Activated CD4-positive, alpha-beta T cell treated with anti-CD3 and anti-CD28 coated beads, Interleukin-2, amount 10 ng/mL, durations not matched to agents 24 days and 14 days (primary cell): ENCODE results near the gene CNTNAP5. TPM values are rescaled to one million over a fixed set of nuclear protein-coding genes. Genes with fewer than 3 reads are reported as not detected.

Experiments
- DNase-seq: peaks from one replicate; pipeline ENCODE4 v3.0.0; 2022
- H3K27ac Mint-ChIP-seq: one replicate; pipeline ENCODE4 v1.8.0; 2022; ENCODE audit warnings: mild to moderate bottlenecking, mixed read lengths
- H3K27me3 Mint-ChIP-seq: one replicate; pipeline ENCODE4 v1.8.0; 2022; ENCODE audit warnings: mixed read lengths
- H3K36me3 Mint-ChIP-seq: one replicate; pipeline ENCODE4 v1.8.0; 2022; ENCODE audit warnings: low read depth, mild to moderate bottlenecking, mixed read lengths
- H3K4me1 Mint-ChIP-seq: one replicate; pipeline ENCODE4 v1.8.0; 2021; ENCODE audit warnings: mixed read lengths
- H3K4me3 Mint-ChIP-seq: one replicate; pipeline ENCODE4 v1.8.0; 2022; ENCODE audit warnings: mild to moderate bottlenecking, moderate library complexity, mixed read lengths
- H3K9me3 Mint-ChIP-seq: one replicate; pipeline ENCODE4 v1.8.0; 2021; ENCODE audit warnings: mixed read lengths
- intact Hi-C: fragments of 100-400 bp; cut with micrococcal nuclease; formaldehyde crosslinking; loops from one replicate; pipeline ENCODE4 v1.15.1; 2023
- total RNA-seq: library from RNA; stranded (reverse); gene quantifications from 2 replicates; pipeline ENCODE4 v1.2.3, GENCODE V29; 2022

The CNTNAP5 gene
- total RNA-seq, 1 donor from 2014 or later = not detected

DNA sequence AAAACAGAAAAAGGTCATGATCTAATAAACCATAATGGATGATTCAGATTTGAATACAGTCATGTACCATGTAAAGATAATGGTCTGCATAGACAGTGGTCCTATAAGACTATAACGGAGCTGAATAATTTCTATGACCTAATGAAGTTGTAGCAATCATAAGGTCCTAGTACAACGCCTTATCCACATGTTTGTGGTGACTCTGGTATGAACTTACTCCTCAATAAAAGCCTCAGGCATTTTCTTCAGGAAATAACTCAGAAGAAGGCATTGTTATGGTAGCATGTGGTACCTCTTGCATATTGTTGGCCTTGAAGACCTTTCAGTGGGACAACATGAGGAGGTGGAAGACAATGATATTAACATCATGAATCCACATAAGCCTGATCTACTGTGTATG, 883.3 kb downstream of the CNTNAP5 start:
- DNase-seq = no peak
- Mint-ChIP-seq H3K4me3 (no peak overlapping the region), H3K27me3 (no peaks in the 10 kb centered on the region), H3K36me3 (no peaks in the 10 kb centered on the region), H3K9me3 (no peaks in the 10 kb centered on the region), H3K4me1 (no peaks in the 10 kb centered on the region), H3K27ac (no peak overlapping the region)
- intact Hi-C loops = no loop called here

- Mint-ChIP-seq H3K4me1 (no peaks in the 10 kb centered on the region), H3K27ac (no peak overlapping the region), H3K27me3 (no peaks in the 10 kb centered on the region), H3K4me3 (no peak overlapping the region), H3K36me3 (no peaks in the 10 kb centered on the region), H3K9me3 (no peaks in the 10 kb centered on the region)
- intact Hi-C loops = no loop called here
- DNase-seq = no peak
These were observed 886.5 kb downstream of the CNTNAP5 start for GRCh38 chr2:124911560-124911959.

GRCh38 chr2:124913868-124914267, 888.8 kb downstream of the CNTNAP5 start:
- H3K27me3 Mint-ChIP-seq = no peaks in the 10 kb centered on the region
- DNase-seq = no peak
- H3K4me3 Mint-ChIP-seq = no peak overlapping the region
- H3K27ac Mint-ChIP-seq = no peak overlapping the region
- peaks cover 6% of the 10 kb centered on the region for H3K9me3 Mint-ChIP-seq
- no peaks in the 10 kb centered on the region for H3K36me3 Mint-ChIP-seq
- intact Hi-C loops = no loop called here
- no peaks in the 10 kb centered on the region for H3K4me1 Mint-ChIP-seq

- no peak for DNase-seq
- H3K4me3 Mint-ChIP-seq = no peak overlapping the region
- H3K27me3 Mint-ChIP-seq = no peaks in the 10 kb centered on the region
- intact Hi-C loops = no loop called here
- no peaks in the 10 kb centered on the region for H3K4me1 Mint-ChIP-seq
- no peak overlapping the region for H3K27ac Mint-ChIP-seq
- peaks cover 6% of the 10 kb centered on the region for H3K9me3 Mint-ChIP-seq
- H3K36me3 Mint-ChIP-seq = no peaks in the 10 kb centered on the region
These were observed 890.5 kb downstream of the CNTNAP5 start for GRCh38 chr2:124915567-124915966.

DNA sequence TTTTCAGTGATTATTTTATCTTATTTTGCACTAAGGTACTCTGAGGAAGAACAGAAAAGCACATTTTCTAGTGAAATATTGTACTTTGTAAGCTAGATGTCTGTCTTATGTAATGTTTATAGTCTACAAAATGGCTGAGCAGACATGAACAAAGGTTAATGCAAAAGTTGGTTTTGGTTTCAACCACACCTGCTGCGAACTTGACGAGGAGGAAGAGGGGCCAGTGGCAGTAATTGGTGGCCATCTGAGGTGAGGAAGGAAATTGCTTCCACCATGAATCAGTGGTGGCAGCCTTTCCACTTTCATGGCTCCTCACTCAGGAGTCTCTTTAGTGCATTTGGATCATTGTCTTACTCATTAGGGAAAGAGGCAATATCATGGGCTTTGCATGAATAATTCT, 894.2 kb downstream of the CNTNAP5 start:
- intact Hi-C loops = no loop called here
- no peak overlapping the region for H3K4me3 Mint-ChIP-seq

GRCh38 chr2:124920448-124920847, 895.4 kb downstream of the CNTNAP5 start:
- Mint-ChIP-seq H3K36me3 (no peaks in the 10 kb centered on the region), H3K4me1 (no peaks in the 10 kb centered on the region), H3K9me3 (peaks cover 6% of the 10 kb centered on the region), H3K4me3 (no peak overlapping the region), H3K27ac (no peak overlapping the region), H3K27me3 (no peaks in the 10 kb centered on the region)
- intact Hi-C loops = no loop called here
- DNase-seq = no peak

More for the DNA sequence above, 894.2 kb downstream of the CNTNAP5 start:
- no peak for DNase-seq
- Mint-ChIP-seq H3K27me3 (no peaks in the 10 kb centered on the region), H3K27ac (no peak overlapping the region), H3K9me3 (peaks cover 6% of the 10 kb centered on the region), H3K4me1 (no peaks in the 10 kb centered on the region), H3K36me3 (no peaks in the 10 kb centered on the region)

DNA sequence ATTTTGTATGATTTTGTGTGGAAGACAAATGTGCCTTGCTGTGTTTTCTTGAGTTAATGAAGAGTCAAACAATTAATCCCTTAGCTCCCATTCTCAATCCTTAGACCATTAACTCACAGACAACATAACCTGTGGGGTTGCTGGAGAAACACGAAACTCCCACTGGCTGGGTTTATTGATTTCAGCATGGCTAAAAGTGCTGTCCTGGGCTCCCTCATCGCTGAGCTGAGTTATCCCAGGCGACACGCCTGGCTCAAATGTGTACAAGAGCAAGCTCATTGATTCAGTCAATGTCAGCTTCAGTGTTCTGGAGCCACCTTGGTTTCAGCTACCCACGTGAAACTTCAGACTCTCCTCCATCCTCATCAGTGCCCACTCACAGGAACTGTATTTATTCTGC, 896.1 kb downstream of the CNTNAP5 start:
- H3K4me1 Mint-ChIP-seq = no peaks in the 10 kb centered on the region
- H3K9me3 Mint-ChIP-seq = peaks cover 11% of the 10 kb centered on the region
- H3K36me3 Mint-ChIP-seq = no peaks in the 10 kb centered on the region
- intact Hi-C loops = no loop called here
- no peak for DNase-seq
- H3K27me3 Mint-ChIP-seq = no peaks in the 10 kb centered on the region
- H3K4me3 Mint-ChIP-seq = no peak overlapping the region
- no peak overlapping the region for H3K27ac Mint-ChIP-seq

DNA sequence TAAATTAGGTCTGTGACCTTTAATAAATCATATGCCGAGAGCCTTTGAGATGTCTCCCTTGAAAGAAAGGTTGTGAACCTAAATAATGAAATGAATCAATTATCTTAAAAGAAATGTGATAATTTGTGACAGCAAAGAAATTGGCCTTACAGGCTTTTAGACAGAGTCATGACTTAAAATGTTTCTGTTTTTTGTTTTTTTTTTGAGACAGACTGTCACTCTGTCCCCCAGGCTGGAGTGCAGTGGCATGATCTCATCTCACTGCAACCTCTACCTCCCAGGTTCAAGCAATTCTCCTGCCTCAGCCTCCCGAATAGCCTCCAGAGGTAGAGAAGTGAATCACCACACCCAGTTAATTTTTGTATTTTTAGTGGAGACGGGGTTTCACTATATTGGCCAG, 898.0 kb downstream of the CNTNAP5 start:
- DNase-seq = no peak
- H3K27me3 Mint-ChIP-seq = no peaks in the 10 kb centered on the region
- no peaks in the 10 kb centered on the region for H3K36me3 Mint-ChIP-seq
- intact Hi-C loops = no loop called here
- H3K27ac Mint-ChIP-seq = no peak overlapping the region
- H3K9me3 Mint-ChIP-seq = peaks cover 15% of the 10 kb centered on the region
- H3K4me1 Mint-ChIP-seq = no peaks in the 10 kb centered on the region
- no peak overlapping the region for H3K4me3 Mint-ChIP-seq

GRCh38 chr2:124933883-124934282, 908.8 kb downstream of the CNTNAP5 start:
- intact Hi-C loops = no loop called here
- no peak for DNase-seq
- H3K27me3 Mint-ChIP-seq = no peaks in the 10 kb centered on the region
- peaks cover 9% of the 10 kb centered on the region for H3K9me3 Mint-ChIP-seq
- H3K4me3 Mint-ChIP-seq = no peak overlapping the region
- H3K27ac Mint-ChIP-seq = no peak overlapping the region
- H3K4me1 Mint-ChIP-seq = no peaks in the 10 kb centered on the region
- H3K36me3 Mint-ChIP-seq = no peaks in the 10 kb centered on the region

GRCh38 chr2:124953921-124954320, 928.8 kb downstream of the CNTNAP5 start:
- peaks cover 6% of the 10 kb centered on the region for H3K9me3 Mint-ChIP-seq
- intact Hi-C loops = no loop called here
- H3K4me3 Mint-ChIP-seq = no peak overlapping the region
- H3K4me1 Mint-ChIP-seq = no peaks in the 10 kb centered on the region
- no peaks in the 10 kb centered on the region for H3K27me3 Mint-ChIP-seq
- no peaks in the 10 kb centered on the region for H3K36me3 Mint-ChIP-seq
- no peak for DNase-seq
- no peak overlapping the region for H3K27ac Mint-ChIP-seq

- intact Hi-C loops = no loop called here
- Mint-ChIP-seq H3K4me3 (no peak overlapping the region), H3K27ac (no peak overlapping the region), H3K9me3 (peaks cover 6% of the 10 kb centered on the region), H3K4me1 (no peaks in the 10 kb centered on the region), H3K27me3 (no peaks in the 10 kb centered on the region), H3K36me3 (no peaks in the 10 kb centered on the region)
- DNase-seq = no peak
These were observed 934.5 kb downstream of the CNTNAP5 start for GRCh38 chr2:124959581-124959980.

GRCh38 chr2:124961132-124961531, 936.0 kb downstream of the CNTNAP5 start:
- Mint-ChIP-seq H3K9me3 (peaks cover 6% of the 10 kb centered on the region), H3K36me3 (no peaks in the 10 kb centered on the region), H3K4me3 (no peak overlapping the region), H3K4me1 (no peaks in the 10 kb centered on the region), H3K27me3 (no peaks in the 10 kb centered on the region), H3K27ac (no peak overlapping the region)
- intact Hi-C loops = no loop called here
- DNase-seq = no peak
